ENCODE measurements around the gene MAZ.

MAZ gene

GRCh38 chr16:29857133-29857760 is 50.9 kb downstream of the MAZ start:
- DNase-seq (ENCODE audit: low read depth) = no peak

- DNase-seq (ENCODE audit: low read depth) = no peak
Observed at GRCh38 chr16:29858149-29858849, 52.0 kb downstream of the MAZ start.

- DNase-seq (ENCODE audit: low read depth) = no peak
Observed at GRCh38 chr16:29858974-29859373, 52.6 kb downstream of the MAZ start.

- no peak for DNase-seq (ENCODE audit: low read depth)
Observed at GRCh38 chr16:29860218-29860617, 53.9 kb downstream of the MAZ start.
